Activated CD4-positive, alpha-beta T cell treated with anti-CD3 and anti-CD28 coated beads, Interleukin-2, amount 50 U/mL, for 24 hours (primary cell): ENCODE data around the gene GDPD2.

Source experiments
- DNase-seq, 2 donors: peaks; one replicate each; pipeline ENCODE4 v3.0.0-alpha.2; 2020; ENCODE audit warnings: low read depth in 1 of 2, low spot score in 1 of 2

Gene GDPD2

GRCh38 chrX:70437011-70437410 lies 13.9 kb downstream of the GDPD2 start:
- DNase-seq: no peak

DNA sequence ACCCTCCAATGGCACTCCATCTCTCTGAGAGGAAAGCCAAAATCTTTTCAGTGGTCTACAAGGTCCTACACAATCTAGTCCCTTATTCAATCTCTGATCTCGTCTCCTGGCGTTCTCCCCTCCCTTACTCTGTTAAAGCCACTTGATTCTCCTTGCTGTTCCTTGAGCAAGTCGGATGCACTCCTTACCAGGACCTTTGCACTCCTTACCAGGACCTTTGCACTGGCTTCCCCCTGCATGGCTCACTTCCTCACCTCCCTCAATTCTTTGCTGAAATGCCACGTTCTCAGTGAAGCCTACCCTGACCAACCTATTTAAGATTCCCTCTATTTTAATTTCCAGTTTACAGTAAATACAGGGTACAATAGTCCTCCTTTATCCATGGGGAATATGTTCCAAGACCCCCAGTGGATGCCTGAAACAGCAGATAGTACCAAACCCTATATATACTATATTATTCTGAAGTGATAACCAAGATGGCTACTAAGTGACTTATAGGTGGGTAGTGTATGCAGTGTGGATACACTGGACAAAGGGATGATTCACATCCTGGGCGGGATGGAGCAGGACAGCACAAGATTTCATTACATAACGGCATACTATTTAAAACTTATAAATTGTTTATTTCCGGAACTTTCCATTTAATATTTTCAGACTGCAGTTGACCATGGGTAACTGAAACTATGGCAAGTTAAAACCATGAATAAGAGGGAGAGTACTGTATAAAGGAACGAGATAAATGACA lies 15.0 kb downstream of the GDPD2 start:
- DNase-seq: no peak

DNA sequence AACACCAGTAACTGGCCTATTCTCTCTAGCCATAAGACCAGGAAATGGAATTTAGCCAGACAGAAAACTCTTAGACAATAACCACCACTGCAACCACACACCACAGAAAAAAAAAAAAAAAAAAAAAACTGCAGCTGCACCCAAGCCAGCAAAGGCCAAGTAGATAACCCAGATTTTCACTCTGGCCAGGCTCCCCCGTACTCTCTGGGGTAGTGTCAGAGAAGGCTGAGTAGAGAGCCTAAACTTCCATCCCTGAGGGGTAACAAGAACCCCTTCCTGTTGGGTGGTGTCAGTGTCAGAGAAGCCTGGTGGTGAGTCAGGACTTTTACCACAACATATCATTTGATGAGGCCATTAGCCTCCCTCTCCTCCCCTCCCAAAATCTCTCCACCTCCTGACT lies 15.9 kb downstream of the GDPD2 start:
- DNase-seq: no peak

- no peak for DNase-seq
These were observed 19.1 kb downstream of the GDPD2 start for GRCh38 chrX:70442224-70442623.

DNA sequence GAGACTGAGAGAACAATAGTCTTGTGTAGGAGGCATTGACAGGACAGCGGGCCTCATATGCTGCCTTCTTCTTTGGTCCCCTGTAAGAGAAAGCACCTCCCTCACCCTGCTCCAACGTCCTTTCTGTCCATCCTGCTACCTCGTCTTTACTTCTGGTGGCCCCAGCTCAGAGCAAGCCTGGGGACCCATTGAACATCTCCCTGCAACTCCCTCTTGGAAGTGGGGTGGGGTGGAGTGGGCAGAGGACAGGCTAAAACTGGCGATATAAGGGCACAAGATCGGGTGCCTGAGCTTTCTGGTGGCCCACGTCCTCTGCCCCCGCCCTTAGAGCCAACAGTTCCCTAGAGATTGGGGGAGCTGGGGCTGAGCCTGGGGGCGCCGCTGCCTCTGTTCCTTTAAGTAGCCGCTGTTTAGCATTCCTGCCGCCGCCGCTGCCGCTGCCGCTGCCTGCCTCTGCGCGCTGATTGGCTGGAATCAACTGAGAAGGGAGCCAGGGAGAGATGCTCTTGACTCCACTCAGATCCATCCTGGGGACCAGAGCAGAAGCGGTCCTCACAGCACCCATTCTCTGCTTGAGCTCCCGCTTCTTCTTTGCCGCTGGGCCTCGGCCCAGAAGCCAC lies 21.3 kb downstream of the GDPD2 start, which contains the start of gene DLG3:
Gene DLG3, plus strand, starts transcription at position 510 of the 620 bp plus-strand sequence. CDS start 367 bp downstream, outside the sequence.
- DNase-seq: no peak

- DNase-seq: no peak
These were observed 22.0 kb downstream of the GDPD2 start for GRCh38 chrX:70444946-70445656.

- no peak for DNase-seq
These were observed 22.8 kb downstream of the GDPD2 start for GRCh38 chrX:70445951-70446350.

DNA sequence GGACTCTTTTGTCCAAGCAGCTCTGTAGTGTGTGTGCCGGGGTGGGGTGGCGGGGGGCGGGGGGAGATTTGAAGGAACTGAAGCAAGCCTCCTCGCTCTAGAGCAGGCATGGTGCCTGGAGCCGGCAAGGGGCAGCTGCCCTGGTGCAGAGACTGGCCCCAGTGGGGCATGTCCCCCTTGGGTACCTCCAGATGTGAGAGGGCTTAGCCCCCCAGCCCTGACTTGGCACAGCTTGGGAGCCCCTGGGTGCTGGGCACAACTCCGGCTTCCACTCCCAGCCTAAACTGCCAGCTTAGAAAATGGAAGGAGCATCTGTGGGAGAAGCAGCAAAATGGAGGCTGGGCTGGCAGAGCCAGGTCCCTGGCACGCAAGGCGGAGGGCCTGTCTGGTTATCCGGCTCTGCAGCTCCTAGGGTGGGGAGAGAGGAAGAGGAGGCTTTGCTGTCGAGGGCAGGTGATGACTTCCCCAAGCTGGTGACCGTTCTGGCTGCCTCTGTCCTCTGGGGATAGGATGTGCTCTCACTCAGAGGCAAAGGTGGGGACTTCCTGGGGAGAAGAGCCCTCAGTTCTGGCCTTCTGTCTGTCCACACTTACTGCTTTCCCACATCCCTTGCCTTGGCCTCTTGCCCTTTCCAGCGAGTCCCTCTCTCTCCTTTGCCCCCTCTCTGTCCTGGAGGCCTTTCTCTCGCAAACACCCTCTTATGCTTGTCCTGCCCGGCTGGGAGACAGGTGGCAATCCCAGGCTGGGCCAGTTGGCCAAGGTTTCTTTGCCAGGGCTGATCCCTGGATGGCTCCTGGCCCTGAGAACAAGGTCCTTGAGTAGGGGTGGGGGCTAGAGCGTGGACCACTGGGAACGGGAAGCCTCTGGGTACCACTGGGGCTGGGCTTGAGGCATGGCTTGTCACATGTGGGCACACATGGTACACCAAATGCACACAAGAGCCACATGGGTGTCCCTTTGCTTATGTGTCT lies 23.6 kb downstream of the GDPD2 start:
- DNase-seq: no peak

- DNase-seq: no peak
These were observed 26.4 kb downstream of the GDPD2 start for GRCh38 chrX:70449457-70449966.

- DNase-seq: peak in 1 of 2 donors; percentile 32
These were observed 29.1 kb downstream of the GDPD2 start for GRCh38 chrX:70452143-70452733.

DNA sequence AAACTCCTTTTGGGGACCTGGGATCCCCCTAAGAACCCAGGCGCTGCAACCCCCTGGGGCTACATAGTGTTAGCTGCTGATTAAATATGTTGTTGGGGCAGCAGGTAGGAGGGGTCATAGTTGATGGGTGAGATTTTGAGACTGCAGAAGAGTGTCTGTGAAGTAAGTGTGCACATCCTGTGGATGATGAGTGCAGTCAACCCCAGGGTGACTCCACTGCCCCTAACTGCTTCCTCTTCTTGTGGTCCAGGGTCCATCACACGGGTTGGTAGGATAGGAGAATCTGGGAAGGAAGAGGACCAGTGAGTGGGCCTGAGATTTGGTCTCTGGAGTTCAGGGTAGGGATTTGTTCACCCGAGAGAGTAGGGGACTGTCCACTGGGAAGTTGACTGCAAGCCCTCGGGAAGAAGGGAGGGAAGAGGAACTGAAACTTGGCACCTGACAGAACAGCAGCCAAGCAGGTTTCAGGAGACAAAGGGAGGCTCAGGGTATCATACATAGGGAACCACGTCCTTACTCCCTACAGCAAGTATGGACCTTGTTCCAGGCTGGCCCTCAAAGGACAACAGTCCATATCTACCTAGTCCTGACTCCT lies 30.0 kb downstream of the GDPD2 start:
- DNase-seq: no peak

GRCh38 chrX:70454441-70455365 lies 31.6 kb downstream of the GDPD2 start:
- peak; percentile 26 to 30 for DNase-seq

DNA sequence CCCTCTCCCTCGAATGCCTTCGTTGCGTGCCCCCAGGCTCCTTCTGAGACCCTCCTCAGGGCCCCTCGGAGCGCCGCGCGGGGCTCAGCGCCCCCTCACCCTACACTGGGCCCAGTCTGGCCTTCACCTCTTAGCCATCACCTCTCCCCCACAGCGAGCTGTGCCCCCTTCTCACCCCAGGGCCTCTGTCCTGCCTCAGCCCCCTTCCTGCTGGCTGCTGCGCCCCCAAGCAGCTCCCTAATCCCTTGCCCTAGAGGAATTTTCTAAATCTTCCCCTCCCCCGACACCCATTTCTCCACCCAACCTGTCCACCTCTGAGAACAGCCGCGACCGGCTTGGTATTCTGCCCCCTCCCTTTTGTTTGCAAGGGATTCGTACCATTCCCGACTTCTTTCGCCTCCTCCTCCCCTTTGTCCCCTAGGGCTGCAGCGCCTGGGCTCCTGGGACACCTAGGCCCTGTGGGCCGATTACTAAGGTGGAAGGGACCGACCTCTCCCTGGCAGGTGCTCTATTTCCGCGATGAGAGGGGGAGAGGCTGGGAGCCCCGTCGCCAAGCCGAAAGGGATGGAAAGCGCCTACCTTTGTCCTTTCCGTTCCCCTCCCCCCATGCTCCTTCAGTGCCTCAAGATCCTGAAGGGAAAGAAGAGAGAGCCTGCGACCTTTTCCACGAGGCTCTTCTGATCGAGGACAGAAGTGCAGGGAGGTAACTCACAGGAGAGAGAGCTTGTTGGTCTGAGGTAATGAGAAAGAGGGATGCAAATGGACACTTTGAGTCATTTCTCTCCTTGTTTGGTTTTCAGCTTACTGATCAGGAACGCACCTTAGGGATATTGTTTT lies 32.5 kb downstream of the GDPD2 start:
- no peak for DNase-seq

DNA sequence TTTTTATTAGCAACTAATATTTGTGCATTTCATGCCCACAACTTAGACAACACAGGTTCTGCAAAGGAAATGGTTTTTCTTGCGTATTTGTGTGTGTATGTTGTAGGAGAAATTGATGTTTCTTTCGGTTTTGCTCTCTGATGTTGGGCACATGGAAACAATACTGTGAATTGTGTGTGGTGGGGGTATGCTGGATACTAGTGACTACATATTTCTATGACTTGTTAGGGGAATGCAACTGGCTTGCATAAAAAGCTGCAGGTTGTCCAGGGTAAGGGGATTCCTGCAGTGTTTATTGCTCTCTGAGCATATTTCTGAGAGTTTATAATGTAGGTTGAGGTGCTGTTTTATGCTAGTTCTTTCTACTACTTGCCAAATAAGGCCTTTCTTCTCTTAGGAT lies 33.1 kb downstream of the GDPD2 start:
- DNase-seq: no peak

GRCh38 chrX:70461026-70461425 lies 37.9 kb downstream of the GDPD2 start:
- DNase-seq: no peak

DNA sequence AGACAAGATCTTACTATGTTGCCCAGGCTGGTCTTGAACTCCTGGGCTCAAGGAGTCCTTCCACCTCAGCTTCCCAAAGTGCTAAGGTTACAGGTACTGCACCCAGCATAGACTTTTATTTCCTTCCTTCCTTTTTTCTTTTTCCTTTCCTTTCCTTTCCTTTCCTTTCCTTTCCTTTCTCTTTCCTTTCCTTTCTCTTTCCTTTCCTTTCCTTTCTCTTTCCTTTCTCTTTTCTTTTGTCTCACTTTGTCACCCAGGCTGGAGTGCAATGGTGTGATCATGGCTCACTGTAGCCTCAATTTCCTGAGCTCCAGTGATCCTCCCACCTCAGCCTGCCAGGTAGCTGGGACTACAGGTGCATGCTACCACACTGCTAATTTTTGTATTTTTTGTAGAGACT lies 40.9 kb downstream of the GDPD2 start:
- no peak for DNase-seq

DNA sequence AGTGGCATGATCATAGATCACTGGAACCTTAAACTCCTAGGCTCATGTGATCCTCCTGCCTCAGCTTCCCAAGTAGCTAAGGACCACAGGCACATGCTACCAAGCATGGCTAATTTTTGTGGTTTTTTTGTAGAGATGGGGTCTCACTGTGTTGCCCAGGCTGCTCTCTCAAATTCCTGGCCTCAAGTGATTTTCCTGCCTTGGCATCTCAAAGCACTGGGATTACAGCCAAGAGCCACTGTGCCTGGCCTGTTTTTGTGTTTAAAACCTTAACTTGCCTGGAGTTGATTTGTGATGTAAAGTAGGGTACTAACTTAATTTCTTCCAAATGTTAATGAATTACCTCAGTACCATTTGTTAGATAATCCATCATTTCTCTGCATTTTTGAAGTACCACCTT lies 43.9 kb downstream of the GDPD2 start:
- DNase-seq: no peak

- DNase-seq: no peak
These were observed 45.6 kb downstream of the GDPD2 start for GRCh38 chrX:70468709-70469108.
